GM19468 (cell line): ENCODE data around the gene NFIC.

Experiments
- ATAC-seq: cut with Tn5 transposase; IDR thresholded peaks from one replicate; pipeline ENCODE4 v1.9.1; 2021; ENCODE audit warnings: mild to moderate bottlenecking, moderate library complexity, moderate number of reproducible peaks; ENCODE audit not compliant: unreplicated experiment; ENCODE audit errors: extremely low read depth

Gene NFIC

GRCh38 chr19:3459965-3460582, 93.7 kb downstream of the NFIC start:
- ATAC-seq = no peak

DNA sequence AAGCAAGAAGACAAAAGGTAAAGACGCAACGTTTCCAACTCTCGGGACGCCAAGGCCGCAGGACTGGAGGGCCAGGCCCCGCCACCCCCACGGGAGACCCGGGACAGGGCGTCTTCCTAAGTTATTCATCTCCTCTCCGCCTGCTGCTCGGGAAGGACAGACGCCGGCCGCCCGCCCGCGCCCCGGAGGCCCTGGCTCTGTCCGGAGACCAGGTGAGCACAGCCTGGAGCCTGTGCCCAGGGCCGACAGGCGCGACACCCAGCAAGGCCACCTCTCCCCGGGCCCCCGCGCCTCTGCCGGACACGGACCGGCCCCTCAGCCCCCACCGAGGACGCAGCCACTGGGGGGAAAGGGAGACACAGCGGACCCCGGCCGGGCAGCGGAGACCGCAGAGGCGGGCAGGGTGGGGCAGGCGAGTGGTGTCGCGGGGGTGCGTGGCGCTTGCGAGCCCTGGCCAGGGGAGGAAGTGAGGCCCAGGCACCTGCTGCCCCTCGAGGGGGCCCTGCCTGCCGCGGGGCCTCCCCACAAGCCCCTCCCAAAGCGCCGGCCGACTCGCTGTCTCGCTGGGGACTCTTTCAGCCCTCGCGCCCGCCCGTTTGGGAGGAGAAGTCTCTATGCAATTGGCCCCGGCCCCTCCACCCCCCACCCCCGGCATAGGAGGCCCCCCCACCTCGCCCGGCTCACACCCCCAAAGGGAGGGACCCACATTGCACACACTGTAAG, 96.8 kb downstream of the NFIC start:
- ATAC-seq = no peak

GRCh38 chr19:3463714-3464586, 97.6 kb downstream of the NFIC start:
- ATAC-seq = no peak

DNA sequence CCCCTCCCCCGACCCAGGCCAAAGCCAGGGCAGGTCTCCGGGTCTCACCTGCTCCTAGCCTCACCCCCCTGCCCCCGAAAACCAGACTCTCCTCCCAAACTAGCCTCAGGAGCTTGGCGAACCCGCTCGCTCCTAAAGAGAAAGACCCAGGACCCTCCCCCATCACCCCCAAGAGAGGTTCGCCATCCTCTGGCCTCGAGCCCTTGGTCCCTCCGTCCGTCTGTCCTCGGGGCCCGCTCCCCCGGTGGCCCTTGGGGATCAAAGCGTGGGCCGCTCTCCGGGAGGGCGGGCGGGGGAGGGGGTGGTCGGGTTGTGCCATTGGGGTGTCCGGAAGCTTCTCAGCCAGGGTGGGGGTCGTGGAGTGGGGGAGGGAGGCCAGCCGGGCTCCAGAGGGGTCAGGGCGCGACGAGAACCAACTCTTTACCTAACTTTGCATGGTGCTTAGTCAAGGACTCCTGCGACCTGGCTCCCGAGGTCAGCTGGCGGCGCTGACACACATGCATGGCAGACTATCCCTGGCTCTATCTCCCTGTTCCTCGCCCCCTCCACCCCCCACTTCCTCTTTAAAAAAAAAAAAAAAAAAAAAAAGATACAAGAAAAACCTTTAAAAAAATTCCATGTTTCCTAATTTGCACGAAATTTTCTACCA, 98.3 kb downstream of the NFIC start:
- ATAC-seq = no peak

GRCh38 chr19:3465552-3465951, 99.2 kb downstream of the NFIC start:
- ATAC-seq = no peak

GRCh38 chr19:3466635-3467034, 100.3 kb downstream of the NFIC start:
- ATAC-seq = no peak

GRCh38 chr19:3467437-3468198, 101.2 kb downstream of the NFIC start:
- ATAC-seq = no peak

GRCh38 chr19:3468211-3468610, 101.8 kb downstream of the NFIC start:
- ATAC-seq = no peak

DNA sequence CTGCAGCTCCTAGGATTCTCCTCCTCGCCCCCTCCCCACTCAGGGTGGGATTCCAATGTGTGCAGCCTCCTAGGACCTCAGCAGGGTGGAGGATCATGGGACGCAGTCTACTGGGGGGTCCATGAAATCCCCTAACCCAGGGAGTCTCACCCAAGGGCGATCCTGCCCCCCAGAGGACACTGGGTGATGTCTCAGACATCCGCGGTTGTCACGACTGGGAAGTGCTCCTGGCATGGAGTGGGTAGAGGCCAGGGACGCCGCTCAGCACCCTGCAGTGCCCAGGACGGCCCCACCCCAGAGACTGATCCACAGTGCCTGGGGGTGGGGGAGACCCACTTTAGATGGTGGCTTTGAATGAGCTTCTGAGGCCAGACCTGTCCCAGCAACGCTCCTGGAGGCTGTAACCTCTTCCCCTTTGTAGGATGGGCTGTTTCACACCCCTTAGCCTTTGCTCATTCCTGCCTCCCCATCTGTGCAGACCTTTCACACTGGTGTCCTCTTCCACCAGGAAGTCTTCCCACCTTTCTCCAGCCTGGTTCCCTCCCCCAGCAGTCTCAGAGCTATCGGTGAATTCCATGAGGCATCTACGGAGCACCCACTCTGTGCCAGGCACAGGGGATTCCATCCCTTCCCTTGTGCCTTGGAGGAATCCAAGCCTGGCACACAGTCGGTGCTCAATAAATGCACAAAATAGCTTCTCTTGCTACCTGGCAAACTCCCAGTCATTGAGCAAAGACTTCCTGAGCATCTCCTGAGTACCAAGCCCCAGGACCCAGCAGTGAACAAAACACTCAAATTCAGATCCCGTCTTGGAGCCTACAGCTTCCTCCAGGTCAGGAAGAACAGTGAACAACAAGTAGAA, 103.5 kb downstream of the NFIC start:
- ATAC-seq = no peak

DNA sequence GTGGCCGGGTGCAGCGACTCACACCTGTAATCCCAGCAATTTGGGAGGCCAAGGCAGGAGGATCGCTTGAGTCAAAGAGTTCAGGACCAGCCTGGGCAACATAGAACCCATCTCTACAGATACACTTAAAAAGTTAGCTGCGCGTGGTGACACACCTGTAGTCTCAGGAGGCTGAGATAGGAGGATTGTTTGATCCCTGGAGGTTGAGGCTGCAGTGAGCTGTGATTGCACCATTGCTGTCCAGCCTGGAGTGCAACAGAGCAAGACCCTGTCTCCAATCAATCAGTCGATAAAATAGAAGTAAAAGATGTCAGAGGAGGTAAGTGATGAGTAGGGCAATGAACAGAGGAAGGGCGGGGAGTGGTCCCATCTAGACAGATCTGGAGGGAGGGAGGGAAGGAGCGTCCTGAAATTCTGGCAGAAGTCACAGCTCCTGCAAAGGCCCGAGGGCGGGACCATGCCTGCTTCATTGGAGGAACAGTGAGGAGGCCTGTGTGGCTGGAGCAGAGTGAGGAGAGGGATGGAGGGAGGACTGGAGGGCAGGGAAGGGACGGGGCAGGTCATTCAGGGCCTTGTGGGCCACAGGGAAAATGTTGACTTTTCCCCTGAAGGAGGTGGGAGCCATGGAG, 104.2 kb downstream of the NFIC start:
- no peak for ATAC-seq

GRCh38 chr19:3471954-3472655, 105.7 kb downstream of the NFIC start:
- ATAC-seq = no peak

GRCh38 chr19:3474010-3474409, 107.6 kb downstream of the NFIC start:
- no peak for ATAC-seq

GRCh38 chr19:3474614-3475013, 108.2 kb downstream of the NFIC start:
- no peak for ATAC-seq

DNA sequence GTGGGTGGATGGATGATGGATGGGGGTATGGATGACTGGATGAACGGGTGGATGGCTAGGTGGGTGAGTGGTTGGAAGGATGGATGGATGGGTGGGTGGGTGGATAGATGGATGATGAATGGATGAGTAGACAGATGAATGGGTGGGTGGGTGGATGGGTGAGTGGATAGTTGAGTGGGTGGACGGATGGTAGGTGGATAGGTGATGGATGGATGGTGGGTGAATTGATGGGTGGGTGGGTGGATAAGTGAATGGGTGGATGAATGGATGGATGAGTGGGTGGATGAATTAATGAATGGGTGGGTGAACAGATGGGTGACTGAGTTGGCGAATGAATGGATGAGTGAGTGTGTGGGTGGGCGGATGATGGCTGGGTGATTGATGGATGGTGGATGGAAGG, 109.1 kb downstream of the NFIC start:
- ATAC-seq = no peak

DNA sequence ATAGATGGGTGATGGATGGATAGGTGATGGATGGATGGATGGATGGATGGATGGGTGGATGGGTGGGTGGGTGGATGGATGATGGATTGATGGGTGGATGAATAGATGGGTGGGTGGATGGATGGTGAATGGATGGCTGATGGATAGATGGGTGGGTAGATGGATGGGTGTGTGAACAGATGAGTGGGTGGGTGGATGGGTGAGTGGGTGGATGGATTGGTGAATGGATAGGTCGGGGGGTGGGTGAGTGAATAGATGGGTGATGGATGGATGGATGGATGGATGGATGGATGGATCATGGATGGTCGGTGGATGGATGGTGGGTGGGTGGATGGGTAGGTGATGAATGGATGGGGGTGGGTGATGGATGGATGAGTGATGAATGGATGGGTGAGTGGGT, 110.4 kb downstream of the NFIC start:
- no peak for ATAC-seq

DNA sequence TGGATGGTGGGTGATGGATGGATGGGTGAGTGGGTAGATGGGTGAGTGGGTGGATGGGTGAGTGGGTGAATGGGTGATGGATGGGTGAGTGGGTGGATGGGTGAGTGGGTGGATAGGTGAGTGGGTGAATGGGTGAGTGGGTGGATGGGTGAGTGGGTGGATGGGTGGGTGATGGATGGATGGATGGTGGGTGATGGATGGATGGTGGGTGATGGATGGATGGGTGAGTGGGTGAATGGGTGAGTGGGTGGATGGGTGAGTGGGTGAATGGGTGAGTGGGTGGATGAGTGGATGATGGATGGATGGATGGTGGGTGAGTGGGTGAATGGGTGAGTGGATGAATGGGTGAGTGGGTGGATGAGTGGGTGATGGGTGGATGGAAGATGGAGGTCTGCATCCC, 111.1 kb downstream of the NFIC start:
- no peak for ATAC-seq

DNA sequence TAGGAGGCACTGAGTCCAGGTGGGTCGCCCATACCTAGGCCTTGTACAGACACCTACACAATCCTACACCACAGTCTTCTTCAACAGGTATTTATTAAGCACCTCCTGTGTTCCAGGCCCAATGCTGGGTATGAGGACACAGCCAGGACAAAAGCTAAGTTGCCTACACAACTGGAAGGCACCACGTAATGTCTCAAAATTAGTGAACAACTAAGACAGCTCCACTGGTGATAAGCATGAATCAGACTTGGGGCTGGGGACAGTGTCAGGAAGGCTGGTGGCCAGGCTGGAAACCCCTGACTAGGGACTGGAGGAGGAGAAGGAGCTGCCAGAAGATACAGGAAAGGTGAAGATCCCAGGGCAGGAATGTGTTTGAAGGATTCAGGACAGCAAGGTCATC, 111.6 kb downstream of the NFIC start:
- no peak for ATAC-seq
